ENCODE measurements around the gene IFITM1. TPM values are rescaled to one million over a fixed set of nuclear protein-coding genes. Genes with fewer than 3 reads are reported as not detected.

Gene IFITM1
- total and polyA plus RNA-seq, 2 of the 8 experiments (the other 6 are each of a cell fraction or from before 2014, with no cell fraction given) = 394 to 1,464 TPM

- no peak for TF ChIP-seq CHD7 (IDR thresholded peaks at IDR 0.05; ENCODE audit: insufficient replicate concordance, low read length)
- no peak for TF ChIP-seq NANOG (IDR thresholded peaks at IDR 0.05; ENCODE audit: insufficient read depth, low read depth, low read length, poor library complexity, severe bottlenecking)
Observed at GRCh38 chr11:332651-333480, 19.0 kb downstream of the IFITM1 start (continued).
